Iris pigment epithelial cell (primary cell): ENCODE data around the gene CEBPA.

Source experiments
- DNase-seq: peaks from one replicate; pipeline ENCODE4 v3.0.0-alpha.2; 2011; ENCODE audit warnings: low read depth

The CEBPA gene

DNA sequence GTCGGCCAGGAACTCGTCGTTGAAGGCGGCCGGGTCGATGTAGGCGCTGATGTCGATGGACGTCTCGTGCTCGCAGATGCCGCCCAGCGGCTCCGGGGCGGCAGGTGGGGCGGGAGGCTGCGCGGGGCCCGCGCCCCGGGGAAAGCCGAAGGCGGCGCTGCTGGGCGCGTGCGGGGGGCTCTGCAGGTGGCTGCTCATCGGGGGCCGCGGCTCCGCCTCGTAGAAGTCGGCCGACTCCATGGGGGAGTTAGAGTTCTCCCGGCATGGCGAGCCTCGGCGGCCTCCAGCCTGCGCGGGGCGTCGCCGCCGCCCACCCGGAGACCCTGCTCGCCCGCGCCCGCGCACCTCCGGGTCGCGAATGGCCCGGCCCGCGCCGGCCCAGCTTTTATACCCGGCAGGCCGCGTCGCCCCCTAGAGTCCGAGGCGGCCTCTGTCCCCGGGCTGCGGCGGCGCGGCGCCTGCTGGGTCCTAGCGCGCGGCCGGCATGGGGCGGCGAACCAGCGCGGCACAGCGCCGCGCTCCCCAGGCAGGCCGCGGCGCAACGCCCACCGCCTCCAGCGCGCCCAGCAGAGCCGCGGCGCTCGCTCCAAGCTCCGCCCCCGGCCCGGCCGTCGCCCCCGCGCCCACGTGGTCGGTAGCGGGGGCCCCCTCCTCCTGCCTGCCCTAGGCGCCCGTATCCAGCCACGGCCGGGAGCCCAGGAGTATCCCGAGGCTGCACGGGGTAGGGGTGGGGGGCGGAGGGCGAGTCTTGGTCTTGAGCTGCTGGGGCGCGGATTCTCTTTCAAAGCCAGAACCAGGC is at the start of gene CEBPA:
CEBPA (minus strand) TSS at position 360 of the 799 bp plus-strand sequence; CDS start at position 240, 120 bp downstream.
- DNase-seq: peak; percentile 78

DNA sequence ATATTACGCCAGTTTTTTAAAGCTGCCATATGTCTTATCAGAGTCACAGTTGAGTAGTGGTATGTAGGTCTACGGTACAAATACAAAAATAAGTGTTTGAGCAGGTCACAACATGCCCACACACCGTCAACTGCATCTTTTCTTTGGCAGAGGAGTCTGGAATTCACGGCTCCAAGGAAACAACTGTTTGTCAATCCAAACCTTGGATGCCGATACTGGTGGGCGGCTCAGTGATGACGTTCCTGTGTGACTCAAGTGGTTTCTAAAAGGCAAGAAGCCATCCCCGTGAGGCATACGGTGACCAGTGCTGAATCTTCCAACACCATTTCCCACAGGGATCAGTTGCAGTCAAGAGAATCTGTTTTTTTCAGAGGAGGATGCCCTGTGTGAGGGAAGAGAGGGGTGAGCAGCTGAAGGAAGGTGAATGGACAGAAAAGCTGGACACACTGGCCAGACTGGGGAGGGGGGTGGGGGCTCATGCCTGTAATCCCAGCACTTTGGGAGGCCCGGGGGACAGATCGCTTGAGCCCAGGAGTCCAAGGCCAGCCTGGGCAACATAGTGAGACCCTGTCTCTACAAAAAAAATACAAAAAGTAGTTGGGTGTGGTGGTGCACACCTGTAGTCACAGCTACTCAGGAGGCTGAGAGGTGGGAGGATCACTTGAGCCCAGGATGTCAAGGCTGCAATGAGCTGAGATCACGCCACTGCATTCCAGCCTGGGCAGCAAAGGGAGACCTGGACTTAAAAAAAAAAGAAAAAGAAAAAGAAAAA is 48.4 kb upstream of the CEBPA start:
- peak; percentile 46 for DNase-seq

DNA sequence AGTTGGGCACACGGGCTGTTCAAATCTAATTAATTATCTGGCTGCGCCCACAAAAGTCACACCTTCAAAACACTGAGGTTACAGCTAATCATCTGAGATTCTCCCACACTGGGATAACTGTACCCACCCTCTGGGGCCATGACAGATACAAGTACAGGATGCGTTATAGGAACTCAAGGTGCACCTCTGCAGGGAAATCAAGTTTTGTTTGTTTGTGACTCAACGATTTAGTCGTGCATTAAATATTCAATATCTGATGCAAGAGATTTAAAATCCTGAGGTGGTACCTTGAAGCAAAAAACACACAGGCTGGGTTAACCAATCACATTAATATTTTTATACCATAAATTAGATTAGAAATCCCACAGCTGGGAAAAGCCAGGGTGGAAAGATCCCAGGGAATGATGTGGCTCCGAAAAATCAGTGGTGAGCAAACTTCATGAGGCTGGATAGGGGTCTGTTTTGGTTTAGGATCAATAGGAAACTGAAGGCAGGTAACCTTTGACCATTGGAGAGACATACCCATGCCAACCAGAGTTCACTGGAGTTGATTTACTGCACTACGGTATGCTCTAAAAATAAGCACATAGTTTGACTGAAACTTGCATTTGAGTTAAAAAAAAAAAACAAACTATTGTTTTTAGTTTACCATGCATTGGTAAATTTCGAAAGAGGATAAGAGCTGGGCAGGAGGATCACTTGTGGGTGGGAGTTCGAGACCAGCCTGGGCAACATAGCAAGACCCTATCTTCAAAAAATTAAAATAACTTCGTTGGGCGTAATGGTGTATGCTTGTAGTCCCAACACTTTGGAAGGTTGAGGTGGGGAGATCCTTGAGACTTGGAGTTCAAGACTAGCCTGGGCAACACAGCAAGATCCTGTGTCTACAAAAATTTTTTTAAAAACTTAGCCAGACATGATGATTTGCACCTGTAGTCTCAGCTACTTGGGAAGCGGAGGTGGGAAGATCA is 47.3 kb upstream of the CEBPA start:
- no peak for DNase-seq

DNA sequence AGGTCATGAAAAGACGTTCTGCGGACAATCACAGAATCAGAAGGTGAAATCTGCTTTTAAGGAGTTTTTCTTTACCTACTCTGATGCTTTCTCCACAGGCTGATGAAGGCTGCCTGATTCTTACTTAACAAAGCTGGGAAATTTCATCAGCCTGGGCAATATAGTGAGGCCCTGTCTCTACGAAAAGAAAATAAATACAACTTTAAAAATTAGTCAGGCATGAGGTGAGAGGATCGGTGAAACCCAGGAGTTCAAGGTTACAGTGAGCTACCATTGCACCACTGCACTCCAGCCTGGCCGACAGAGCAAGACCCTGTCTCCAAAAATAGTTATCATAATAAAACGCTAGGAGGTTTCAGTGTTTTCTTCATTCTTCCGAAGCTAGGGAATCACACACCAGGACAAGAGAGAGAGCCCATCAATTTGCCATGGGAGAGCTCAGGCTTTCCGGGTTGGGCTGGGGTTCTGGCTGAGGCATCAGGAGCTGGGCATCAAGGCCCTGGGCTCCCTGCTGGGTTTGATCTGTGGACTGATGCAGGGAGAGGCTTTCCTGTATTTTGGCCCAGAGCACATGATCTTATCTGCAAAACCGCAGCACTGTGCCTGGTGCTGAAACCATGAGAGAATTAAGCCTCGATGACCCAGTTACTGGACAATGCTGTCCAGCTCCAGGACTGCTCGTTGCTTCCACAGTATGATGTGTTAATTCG is 46.1 kb upstream of the CEBPA start:
- DNase-seq: peak; percentile 28

DNA sequence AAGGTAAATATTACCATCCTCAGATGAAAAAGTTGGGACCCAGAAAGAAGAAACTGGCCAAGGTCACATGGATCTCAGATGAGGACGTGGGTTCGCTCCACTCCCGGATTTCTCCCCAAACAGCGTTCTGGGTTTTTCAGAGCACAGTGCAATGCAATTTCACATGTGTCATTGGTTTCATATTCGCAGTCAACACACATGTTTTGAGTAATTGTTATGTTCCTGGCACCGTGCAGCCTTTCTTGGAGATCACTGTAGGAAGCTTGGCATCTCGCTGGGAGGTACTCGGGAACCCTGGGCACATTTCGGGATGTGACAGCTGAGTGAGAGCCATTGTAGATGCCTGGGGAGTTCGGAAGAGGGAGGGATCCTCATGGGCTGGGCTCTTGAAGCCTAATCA is 45.0 kb upstream of the CEBPA start:
- no peak for DNase-seq

DNA sequence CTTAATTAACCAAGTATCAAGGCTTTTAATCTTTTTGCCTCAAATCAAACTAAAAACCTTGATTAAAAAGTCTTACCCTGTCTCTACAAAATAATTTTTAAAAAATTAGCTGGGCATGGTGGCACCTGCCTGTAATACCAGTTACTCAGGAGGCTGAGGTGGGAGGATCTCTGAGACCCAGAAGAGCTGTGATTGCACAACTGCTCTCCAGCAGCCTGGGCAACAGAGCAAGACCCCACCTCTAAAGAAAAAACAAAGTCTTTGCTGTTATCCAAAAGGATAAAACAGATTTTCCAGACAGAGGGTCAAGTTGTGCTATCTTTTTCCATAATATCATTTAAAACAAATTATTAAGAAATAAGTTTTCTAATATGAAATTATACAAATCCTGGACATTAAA is 44.3 kb upstream of the CEBPA start:
- no peak for DNase-seq

DNA sequence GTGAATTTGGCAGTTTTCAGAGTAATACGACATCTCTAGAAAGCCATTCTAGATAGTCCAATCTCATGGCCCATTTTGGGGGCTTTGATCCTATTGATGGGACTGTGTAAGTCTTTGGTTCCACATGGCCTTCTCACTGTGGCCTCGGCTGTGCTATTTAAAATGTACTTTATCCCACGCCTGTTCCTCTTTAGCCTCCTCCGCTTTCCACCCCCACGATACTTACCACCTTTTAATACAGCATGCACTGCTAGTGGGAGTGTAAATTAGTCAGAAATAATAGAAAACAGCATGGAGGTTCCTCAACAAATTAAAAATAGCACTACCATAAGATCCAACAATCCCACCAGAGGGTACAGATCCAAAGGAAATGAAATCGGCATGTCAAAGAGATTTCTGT is 42.8 kb upstream of the CEBPA start:
- no peak for DNase-seq

DNA sequence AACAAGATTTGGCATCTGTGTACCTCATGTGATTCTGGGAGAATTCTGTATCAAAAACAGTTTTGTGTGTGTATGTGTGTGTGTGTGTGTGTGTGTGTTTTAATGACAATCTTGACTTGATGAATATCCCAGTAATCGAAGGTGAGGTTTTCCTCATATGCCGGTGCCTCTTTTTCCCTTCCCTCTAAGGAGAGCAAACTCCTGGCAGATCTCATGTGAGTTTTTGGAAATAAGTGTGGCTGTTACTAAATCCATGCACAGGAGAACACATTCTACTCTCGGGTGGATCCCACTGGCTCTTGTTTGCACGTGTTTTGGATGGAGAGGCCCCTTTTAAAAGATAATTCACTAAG is 42.2 kb upstream of the CEBPA start:
- DNase-seq: no peak

DNA sequence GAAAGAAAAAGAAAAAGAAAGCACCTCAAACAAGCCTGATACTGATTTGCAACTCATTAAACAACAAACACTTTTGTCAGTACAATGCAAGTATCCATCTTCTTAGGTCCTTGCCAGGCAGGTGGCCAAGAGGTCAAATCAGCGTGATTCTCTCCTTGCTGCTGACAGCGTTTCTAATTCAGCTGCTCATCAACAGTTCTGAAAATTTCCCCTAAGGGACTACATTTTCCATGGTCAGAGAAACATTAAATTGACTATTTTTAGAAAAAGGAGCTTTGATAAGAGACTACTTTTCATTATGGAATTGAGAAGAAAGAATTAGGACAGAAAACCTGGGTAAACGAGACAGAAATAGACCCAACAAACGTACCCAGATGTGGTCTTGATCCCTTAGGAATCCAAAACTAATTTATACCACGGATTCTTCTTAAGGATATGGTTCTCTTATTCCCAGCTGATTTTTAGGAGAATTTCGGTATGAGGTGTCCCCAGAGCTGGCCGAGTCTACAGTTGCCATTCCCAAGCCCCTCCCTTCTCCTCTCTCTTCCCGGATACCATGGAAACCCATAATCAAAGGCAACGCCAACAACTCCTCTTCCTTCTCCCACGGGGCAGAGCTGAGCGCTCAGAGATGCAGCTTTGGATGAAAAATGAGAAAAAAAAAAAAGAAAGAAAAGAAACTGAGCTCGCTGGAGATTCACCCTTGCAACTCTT is 41.7 kb upstream of the CEBPA start:
- no peak for DNase-seq

DNA sequence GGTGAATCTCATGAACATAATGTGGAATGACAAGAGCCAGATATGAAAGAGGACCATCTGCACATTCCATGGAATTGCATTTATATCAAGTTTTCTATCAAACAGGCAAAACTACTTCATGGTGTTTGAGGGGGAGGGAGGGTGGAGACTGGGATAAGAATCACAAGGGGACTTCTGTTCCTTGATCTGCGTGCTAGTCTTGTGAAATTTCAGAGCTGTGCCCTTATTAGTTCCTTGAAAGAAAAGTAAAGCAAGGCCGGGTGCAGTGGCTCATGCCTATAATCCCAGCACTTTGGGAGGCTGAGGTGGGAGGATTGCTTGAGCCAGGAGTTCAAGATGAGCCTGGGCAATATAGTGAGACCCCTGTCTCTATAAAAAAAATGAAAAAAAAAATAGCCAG is 41.0 kb upstream of the CEBPA start:
- no peak for DNase-seq

DNA sequence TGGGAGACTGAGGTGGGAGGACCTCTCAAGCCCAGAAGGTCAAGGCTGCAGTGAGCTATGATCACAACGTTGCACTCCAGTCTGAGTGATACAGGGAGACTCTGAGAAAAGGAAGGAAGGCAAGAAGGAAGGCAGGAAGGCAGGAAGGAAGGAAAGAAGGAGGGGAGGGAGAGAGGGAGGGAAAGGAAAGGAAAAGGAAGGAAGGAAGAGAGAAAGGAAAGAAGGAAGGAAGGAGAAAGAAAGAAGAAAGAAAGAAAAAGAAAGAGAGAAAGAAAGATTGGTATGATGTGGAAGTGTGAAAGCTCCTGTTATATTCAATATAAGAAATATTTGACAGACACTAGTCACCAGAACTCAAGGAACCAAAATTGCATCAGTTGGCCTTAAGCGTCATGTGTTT is 38.7 kb upstream of the CEBPA start:
- no peak for DNase-seq

DNA sequence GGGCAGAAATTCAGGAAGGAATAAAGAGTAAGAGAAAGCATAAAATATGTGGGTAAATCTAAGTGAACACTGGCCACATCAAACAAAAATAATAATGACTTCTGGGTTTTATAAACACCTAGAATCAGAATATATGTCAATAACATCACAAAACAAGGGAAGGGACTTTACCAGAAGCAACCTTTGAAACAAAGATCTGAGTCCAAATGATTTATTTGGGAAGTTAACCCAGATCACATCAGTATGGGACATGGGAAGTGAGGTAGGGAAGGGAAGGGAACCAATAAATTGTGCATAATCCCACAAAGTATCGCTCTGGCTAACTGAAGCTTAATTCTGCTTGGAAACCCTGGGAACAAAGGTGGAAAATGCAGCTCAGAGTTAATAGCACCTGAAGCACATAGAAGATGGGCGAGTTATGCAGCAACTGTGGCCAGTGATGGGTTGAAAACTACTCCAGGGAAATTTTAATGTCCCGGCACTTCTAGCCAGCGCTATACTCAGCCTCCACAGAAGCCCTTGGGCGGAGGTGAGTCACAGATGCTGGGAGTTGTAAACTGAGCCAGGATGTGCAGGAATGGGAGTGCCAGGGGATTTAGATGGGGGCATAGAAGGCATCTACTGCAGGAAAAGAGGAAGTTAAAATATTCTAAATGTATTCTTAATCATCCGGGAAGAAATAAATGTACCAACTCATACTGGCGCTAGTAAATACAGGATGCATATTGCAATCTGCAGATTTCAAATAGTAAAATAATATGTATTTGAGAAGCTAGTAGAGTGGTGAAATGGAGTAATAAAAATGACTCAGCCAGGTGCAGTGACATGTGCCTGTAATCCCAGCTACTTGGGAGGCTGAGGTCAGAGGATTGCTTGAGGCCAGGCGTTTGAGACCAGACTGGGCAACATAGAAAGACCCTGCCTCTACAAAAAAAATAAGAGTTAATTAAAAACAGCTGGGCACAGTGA is 37.0 kb upstream of the CEBPA start:
- DNase-seq: no peak

DNA sequence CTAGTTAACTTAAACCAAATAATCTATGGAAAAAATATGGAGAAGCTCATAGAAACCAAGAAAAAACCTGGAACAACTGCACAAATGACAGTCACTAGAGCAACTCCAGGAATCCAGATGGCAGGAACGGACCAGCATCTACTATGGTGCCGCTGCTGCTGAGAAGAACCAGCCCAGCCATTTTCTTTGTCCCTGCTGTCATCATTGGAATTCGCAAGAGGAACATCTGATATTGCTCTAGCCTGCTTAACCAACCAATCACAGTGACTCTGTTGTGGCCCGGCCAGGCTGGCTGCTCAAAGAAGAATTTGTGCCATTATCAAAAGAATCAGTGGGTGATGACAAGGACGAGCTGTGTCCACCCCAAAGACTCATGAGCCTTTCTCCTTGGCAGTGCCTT is 33.1 kb upstream of the CEBPA start:
- DNase-seq: no peak

DNA sequence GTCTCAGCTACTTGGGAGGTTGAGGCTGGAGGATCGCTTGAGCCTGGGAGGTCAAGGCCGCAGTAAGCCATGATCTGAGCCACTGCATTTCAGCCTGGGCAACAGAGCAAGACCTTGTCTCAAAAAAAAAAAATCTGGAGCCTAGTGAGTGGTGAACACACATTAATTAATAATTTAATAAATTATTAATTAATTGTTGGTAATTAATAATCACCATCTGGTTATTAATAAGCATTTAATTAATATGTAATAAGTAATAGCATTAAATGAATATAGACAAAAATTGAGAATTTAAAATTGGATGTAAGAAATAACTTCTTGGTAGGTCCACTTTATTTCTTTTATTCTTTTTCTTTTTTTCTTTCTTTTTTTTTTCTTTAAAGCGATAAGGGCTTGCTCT is 31.9 kb upstream of the CEBPA start:
- no peak for DNase-seq

DNA sequence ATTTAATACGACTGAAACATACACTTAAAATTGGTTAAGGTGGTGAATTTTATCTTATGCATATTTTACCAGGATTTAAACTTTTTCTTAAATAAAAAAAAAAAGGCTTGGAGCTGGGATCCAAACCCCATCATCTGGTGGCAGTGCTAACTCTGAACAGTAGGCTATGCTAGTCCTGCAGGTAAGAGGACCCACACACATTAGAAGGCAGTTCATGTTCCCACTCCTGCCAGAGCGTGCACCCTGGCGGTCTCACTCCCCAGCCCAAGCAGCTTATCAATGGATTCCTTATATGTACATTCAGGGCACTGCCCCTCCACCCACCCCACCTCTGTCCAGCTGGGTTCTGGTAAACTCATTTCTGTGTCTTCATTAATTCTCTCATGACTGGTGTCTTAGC is 31.3 kb upstream of the CEBPA start:
- no peak for DNase-seq

DNA sequence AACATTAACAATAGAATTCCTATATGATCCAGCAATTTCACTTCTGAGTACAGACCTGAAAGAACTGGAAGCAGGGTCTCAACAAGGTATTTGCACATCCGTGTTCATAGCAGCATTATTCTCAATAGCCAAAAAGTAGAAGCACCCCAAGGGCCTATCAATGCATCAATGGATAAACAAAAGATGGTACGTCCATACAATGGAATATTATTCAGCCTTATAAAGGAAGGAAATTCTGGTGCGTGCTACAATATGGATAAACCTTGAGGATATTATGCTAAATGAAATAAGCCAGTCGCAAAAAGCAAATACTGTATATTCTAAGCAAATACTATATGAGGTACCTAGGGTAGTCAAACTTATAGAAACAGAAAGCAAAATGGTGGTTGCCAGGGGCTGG is 30.8 kb upstream of the CEBPA start:
- no peak for DNase-seq

DNA sequence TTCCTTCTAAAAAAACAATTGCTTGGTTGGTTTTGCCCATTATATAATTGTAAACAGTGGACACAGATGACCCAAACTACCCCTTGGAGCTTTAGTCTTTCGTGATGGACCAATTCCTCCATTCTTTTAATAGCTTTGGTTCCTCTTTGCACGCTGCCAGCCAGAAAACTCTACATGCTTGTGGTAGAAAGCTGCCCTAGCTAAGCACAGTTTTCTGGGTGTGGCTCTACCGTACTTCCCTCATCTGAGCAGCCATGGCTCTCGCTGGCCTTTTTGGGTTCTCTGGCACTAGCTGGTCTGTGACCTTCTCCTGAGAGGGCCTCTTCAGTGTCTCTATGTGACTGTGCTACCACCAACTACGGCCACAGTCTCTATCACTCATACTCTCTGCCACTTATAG is 29.9 kb upstream of the CEBPA start:
- no peak for DNase-seq

DNA sequence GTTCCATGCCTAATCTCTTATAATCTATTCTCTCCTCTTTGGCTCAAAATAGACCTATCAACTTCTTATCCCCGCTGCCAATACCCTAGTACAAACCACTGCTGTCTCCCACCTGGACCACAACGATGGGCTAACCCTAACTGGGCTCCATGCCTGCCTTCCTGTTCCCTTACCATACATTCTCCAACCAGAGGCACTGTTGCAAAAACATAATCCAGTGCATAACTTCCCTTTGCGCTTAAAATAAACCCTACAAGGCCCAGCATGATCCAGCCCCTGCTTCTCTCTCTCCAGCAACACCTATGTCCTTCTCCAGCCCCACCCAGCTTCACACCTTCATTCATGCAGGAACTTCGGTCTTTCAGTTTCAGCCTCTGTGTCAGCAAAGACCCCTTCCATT is 27.4 kb upstream of the CEBPA start:
- DNase-seq: no peak

DNA sequence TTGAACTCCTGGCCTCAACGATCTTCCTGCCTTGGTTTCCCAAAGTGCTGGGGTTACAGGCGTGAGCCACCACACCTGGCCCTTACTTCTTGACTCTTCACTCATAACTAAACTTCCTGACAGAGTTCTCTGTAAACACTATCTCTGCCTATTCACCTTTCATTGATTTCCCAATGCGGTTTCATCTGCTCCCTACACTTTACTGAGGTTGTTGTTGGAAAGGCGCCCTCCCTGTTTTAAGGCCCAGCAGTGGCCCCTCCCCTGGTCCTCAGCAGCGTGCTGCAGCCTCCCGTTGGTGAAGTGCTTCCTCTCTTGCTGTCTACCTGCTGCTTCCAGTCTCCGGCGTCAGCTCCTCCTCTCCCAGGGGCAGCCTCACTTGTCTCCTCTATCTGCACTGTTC is 26.7 kb upstream of the CEBPA start:
- no peak for DNase-seq

DNA sequence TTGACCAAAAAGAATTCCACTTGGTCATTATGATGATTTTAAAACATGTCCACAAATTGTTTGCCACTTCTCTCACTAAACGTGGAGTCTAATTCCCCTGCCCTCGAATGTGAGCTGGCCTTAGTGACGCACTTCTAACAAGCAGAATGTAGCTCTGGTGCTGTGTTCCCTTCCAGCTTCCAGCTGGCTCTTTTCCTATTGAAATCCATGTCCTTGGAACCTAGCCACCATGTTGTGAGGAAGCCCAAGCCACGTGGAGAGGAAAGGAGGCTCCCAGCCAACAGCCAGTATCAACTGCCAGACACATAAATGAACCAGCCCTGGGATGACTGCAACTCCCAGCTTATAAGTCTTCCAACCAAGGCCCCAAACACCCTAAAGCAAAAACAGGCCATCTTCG is 23.6 kb upstream of the CEBPA start:
- DNase-seq: no peak
